ENCODE measurements around the gene RNF144A.

RNF144A gene

DNA sequence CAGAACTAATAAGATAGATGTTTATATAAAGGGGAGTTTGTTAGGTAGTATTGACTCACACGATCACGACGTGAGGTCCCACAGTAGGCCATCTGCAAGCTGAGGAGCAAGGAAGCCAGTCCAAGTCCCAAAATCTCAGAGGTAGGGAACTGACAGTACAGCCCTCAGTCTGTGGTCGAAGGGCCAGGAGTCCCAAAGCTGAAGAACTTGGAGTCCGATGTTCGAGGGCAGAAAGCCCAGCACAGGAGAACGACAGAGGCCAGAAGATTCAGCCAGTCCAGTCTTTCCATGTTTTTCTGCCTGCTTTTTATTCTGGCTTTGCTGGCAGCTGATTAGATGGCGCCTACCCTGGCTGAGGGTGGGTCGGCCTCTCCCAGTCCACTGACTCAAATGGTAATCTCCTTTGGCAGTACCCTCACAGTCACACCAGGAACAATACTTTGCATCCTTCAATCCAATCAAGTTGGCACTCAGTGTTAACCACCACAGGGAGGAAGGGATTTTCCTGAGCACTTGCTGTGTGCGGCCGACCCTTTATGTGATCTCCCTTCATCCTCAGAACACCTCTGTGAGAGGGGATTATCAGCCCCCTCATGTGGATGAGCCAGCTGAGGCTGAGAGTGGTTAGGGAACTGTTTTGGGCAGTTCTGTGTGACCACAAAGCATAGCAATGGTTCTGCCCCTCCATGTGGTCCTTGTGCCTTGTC is 78.3 kb downstream of the RNF144A start:
- in situ Hi-C loops (cut with MboI; ENCODE audit: low sequenced_read_pairs), result no loop called here

- in situ Hi-C loops (cut with MboI; ENCODE audit: low sequenced_read_pairs), result no loop called here
These were observed 82.1 kb downstream of the RNF144A start for GRCh38 chr2:6999211-6999877.

GRCh38 chr2:7001395-7001794 is 84.2 kb downstream of the RNF144A start:
- in situ Hi-C loops (cut with MboI; ENCODE audit: low sequenced_read_pairs), result loop anchor here (10.0 kb wide), 1 partner anchor 97 kb away; no protein-coding TSS in a partner anchor

DNA sequence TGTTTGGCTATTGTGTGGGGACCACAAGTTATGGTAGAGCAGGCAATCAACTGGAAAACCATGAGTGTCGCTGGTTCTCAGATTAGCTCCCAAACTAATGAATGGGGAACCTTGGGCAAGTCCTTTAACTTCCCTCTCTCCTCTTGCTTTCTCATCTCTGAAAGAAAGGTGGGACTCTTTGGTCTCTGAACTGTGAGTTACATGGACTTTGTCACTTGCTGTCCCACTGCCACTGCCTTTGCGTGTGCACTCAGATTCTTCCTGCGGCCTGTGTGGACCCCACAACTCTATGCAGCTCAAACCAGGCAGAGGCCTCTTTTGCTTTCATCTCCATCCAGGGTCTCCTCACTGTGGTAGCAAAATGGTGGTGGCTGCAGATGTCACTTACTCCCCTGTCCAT is 86.7 kb downstream of the RNF144A start:
- in situ Hi-C loops (cut with MboI; ENCODE audit: low sequenced_read_pairs), result loop anchor here (10.0 kb wide), 1 partner anchor 99 kb away; no protein-coding TSS in a partner anchor

DNA sequence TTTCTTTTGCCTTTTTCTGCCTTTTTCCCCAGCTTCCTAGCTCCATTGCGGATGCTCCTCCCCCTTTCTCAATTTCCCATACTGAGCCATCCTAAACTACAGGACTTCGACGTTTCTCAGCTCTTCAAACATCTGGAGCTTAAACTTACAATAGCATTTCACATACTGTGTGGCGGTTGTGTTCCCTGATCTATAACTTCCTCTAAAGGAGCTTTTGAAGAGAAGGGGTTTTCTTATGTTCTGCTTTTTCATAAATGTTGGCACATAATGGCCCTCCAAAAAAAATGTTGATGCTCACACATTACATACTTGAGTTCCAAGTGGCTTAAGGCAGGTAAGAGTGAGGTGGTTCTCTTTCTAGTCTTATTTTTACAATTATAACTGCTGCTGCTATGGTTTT is 87.4 kb downstream of the RNF144A start:
- in situ Hi-C loops (cut with MboI; ENCODE audit: low sequenced_read_pairs), result loop anchor here (10.0 kb wide), 1 partner anchor 100 kb away; no protein-coding TSS in a partner anchor

DNA sequence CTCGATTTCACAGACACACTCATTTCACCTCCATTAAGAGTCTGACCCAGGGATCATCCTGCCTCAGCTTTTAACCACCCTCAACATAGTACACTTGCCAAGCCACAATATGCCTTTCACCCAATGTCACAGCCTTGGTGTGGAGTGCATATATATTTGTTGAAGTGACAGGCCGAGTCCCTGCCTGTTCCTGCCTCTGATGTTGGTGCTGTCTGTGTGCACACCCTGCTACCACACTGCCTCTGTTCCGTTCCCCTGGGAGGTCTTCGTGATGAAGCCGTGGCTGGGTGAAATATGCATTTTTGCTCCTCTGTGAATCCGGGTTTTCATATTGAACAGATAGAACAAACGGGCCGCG is 90.3 kb downstream of the RNF144A start:
- in situ Hi-C loops (cut with MboI; ENCODE audit: low sequenced_read_pairs), result loop anchor here (10.0 kb wide), 1 partner anchor 103 kb away; no protein-coding TSS in a partner anchor

- in situ Hi-C loops (cut with MboI; ENCODE audit: low sequenced_read_pairs), result loop anchor here (10.0 kb wide), 1 partner anchor 103 kb away; no protein-coding TSS in a partner anchor
These were observed 90.9 kb downstream of the RNF144A start for GRCh38 chr2:7007846-7008741.

GRCh38 chr2:7009207-7009911 is 92.1 kb downstream of the RNF144A start:
- in situ Hi-C loops (cut with MboI; ENCODE audit: low sequenced_read_pairs), result loop anchor here (10.0 kb wide), 1 partner anchor 105 kb away; no protein-coding TSS in a partner anchor

GRCh38 chr2:7010391-7011054 is 93.3 kb downstream of the RNF144A start:
- in situ Hi-C loops (cut with MboI; ENCODE audit: low sequenced_read_pairs), result no loop called here

GRCh38 chr2:7011356-7012083 is 94.3 kb downstream of the RNF144A start:
- in situ Hi-C loops (cut with MboI; ENCODE audit: low sequenced_read_pairs), result no loop called here

DNA sequence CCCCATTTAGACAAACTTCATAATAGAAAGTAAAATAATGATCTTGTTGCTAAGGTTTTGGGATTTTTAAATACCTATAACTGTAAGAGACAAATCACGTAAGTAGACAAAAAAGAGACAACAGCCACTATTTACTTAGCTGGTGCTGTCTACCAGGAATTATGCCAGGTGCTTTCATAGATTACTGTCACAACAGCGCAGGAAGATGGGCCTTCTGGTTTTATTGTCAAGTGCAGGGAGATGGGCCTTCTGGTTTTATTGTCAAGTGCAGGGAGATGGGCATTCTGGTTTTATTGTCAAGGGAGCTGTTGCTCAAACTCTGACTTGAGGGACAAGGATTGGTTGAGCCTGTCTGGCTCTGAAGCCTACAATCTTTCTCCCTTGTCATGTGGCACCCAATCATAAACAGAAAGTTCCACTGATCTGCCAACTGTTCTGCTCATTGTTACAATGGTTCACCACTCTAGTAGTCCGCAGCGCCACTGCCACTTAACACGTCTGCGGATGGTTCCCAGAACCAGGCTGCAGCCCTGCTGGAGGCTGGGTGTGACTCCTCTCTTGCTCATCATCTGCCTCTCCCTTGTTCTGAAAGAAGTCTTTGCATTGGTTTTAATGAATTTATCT is 95.0 kb downstream of the RNF144A start:
- in situ Hi-C loops (cut with MboI; ENCODE audit: low sequenced_read_pairs), result no loop called here

DNA sequence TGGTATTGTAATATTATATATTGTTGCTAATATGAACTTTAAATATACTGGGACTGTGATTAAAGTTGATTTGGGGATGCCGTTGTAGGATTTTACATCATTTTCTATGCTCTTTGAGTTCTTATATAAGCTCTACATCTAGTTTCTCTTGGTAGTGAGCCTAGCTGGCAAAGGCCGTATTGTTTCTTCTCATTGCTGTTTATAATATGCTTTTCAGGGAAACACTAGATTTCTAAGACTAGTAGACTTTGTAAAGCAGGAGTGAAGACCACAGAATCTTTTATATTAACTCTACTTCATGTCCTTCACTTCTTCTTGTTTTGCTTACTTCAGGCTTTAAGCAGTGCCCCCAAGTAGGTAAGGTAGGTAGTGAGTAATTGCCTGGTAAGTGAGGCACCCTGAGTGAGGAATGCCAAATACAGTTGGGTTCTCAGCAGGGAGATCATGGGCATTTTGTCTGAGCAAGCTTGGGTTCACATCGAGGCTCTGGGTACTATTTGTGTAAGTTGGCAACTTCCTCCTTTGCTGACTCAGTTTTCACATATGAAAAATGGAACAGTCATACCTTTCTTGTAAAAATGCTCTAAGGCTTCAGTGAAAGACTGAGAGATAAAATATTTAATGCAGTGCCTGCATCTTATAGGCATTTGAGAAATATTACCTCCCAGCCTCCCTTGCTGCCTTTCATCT is 96.4 kb downstream of the RNF144A start:
- in situ Hi-C loops (cut with MboI; ENCODE audit: low sequenced_read_pairs), result no loop called here

- in situ Hi-C loops (cut with MboI; ENCODE audit: low sequenced_read_pairs), result no loop called here
These were observed 97.0 kb downstream of the RNF144A start for GRCh38 chr2:7014174-7014640.

DNA sequence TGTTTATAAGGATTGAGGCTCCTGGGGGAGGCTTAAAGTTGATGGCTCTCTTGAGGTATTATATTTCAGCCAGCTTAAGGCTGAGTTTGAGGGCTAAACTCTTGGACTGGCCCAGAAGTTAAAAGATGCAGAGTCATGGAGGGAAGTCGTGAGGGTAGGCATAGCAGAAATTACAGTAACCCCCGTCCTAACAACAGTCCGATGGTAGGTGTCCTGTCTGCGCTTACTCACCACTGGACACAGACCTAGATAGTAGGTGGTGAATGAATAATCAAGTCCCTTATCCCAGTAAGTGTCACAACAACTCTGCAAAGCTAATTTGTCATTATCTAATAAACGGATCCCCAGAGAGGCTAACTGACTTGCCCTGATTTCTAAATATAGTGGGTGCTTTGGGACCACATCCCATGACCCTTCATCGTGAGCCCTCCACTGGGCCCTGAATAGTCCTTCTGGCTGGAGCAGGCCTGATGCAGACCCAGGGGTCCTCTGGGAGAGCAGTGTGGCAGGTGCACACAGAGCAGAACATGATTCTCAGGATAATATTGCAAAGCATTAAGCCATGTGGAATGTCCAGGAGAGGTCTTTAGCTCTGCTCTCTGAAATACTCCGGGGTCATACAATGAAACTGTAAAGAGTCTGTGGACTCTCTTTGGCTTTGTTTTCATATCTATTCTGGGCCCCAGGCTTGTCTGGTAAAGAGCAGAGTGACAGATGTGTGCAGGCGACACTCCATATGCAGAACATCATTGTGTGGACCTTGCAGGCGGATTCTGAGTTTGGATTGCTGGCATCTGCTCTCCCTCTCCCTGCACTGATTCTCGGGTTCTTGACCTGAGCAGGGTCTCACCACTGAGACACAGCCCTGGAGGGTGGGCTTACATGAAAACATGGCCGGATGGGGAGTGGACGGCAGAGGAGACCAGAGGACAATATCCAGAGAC is 98.1 kb downstream of the RNF144A start:
- in situ Hi-C loops (cut with MboI; ENCODE audit: low sequenced_read_pairs), result no loop called here

DNA sequence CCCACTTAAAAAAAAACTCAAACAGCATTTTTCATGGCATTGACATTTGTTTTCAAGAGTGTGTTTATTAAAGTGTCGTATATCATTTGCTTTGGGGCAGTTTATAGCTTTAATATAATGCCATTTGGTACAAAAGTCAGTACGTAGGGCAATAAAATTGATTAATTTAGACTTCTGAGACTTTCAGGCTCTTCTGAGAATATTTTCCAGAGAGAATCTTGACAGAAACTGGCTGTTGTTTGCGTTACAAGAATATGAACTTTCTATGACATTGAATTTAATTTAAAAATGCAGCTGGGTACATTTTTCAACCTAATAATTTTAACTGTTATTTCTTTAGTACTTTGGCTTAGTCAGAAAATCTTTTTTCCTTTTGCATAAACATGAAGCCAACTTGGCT is 98.9 kb downstream of the RNF144A start:
- in situ Hi-C loops (cut with MboI; ENCODE audit: low sequenced_read_pairs), result no loop called here

DNA sequence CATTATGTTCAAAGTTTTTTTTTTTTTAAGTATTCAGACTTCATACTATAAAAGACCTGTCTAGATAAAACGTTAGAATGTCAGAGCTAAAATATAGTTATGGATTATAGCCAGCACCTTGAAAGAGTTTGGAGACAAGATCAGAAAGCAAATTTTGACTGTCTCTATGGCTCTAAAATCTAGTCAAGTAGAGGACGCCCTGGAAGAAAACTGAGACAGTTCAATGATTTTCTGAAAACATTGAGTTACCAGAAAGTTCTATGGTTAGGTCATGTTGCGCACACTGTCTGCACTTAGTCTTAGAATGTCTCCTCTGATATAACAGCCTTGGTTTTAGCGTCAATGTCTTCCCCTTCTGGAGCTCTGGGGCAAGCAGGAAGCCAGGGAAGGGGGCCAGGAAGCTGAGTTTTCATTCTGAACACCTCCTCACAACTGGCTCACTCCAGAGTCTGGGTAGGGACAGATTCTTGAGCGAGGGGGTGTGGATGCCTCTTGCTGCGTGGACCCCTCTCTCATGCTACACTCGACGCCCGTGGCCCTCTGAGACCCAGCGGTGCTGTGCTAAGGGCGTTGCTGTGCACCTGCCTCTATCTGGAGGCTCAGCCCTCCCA is 99.5 kb downstream of the RNF144A start:
- in situ Hi-C loops (cut with MboI; ENCODE audit: low sequenced_read_pairs), result no loop called here

Measured in HL-60/S4 (cell line).